Tibial nerve (tissue), 3 donors: ENCODE measurements around the gene MYMK.

Experiments
- CTCF ChIP-seq, 5 experiments: fragments of 200-600 bp in 3 of 5; fragments of 450-650 bp in 2 of 5; sonication (generic) in 3 of 5; IDR thresholded peaks; one replicate each; pipeline ENCODE4 v1.5.1; 2016 to 2019; ENCODE audit warnings: antibody characterized with exemption in 5 of 5, mild to moderate bottlenecking in 3 of 5, moderate library complexity in 2 of 5
- POLR2A ChIP-seq, 2 donors: fragments of 450-650 bp; IDR thresholded peaks; one replicate each; pipeline ENCODE4 v1.6.1; 2017; ENCODE audit warnings: antibody characterized with exemption in 2 of 2, mild to moderate bottlenecking in 2 of 2, moderate library complexity in 2 of 2

GRCh38 chr9:133524679-133525228, at the start of gene MYMK:
- TF ChIP-seq CTCF (IDR thresholded peaks at IDR 0.05) (no peak), POLR2A (IDR thresholded peaks at IDR 0.05) (no peak)
